Colonic mucosa (tissue), 4 donors: ENCODE data around the gene ANP32E. TPM values are rescaled to one million over a fixed set of nuclear protein-coding genes. Genes with fewer than 3 reads are reported as not detected.
"Not testable (repeated sequence)": the region's sequence is repeated elsewhere in the genome, so short reads cannot be mapped to it uniquely, and the experiment has no call there.

Experiments used
- DNase-seq: peaks from one replicate; pipeline ENCODE4 v3.0.0-alpha.2; 2020
- H3K27ac ChIP-seq: fragments of 200-600 bp; one replicate; pipeline ENCODE4 v1.8.0; 2021
- H3K27me3 ChIP-seq: fragments of 200-600 bp; one replicate; pipeline ENCODE4 v1.8.0; 2021
- H3K36me3 ChIP-seq: fragments of 200-600 bp; one replicate; pipeline ENCODE4 v1.8.0; 2021
- H3K4me1 ChIP-seq: fragments of 200-600 bp; one replicate; pipeline ENCODE4 v1.8.0; 2021; ENCODE audit warnings: mild to moderate bottlenecking
- H3K4me3 ChIP-seq: fragments of 200-600 bp; one replicate; pipeline ENCODE4 v1.8.0; 2021
- H3K9ac ChIP-seq, 2 donors: one replicate each; pipeline ENCODE4 v1.7.0; 2013; ENCODE audit warnings: control low read depth in 2 of 2, low read depth in 2 of 2, low read length in 2 of 2
- H3K9me3 ChIP-seq: fragments of 200-600 bp; one replicate; pipeline ENCODE4 v1.8.0; 2021
- CTCF ChIP-seq: fragments of 200-600 bp; IDR thresholded peaks from one replicate; pipeline ENCODE4 v1.8.0; 2022; ENCODE audit warnings: antibody characterized with exemption, mild to moderate bottlenecking
- intact Hi-C: fragments of 100-400 bp; cut with DNase I; formaldehyde crosslinking; loops from one replicate; pipeline ENCODE4 v1.14.1; 2022
- total RNA-seq, 2 donors: library from RNA; stranded (reverse); fragmentation: NEBNext Ultra II Directional in 1 of 2; extraction: Animal tissue kit (Norgen Biotek cat#: 25700) in 1 of 2; gene quantifications; one replicate each; pipeline ENCODE4 v1.2.1, GENCODE V29; 2021
- donor health status: healthy.
- donor health status: DM: no; HTN: no; CAD: no.
- donor health status: DM: no; HTN: no; CAD: no.

Gene ANP32E
- total RNA-seq, 2 donors from 2014 or later, result 18.5 to 36.3 TPM

DNA sequence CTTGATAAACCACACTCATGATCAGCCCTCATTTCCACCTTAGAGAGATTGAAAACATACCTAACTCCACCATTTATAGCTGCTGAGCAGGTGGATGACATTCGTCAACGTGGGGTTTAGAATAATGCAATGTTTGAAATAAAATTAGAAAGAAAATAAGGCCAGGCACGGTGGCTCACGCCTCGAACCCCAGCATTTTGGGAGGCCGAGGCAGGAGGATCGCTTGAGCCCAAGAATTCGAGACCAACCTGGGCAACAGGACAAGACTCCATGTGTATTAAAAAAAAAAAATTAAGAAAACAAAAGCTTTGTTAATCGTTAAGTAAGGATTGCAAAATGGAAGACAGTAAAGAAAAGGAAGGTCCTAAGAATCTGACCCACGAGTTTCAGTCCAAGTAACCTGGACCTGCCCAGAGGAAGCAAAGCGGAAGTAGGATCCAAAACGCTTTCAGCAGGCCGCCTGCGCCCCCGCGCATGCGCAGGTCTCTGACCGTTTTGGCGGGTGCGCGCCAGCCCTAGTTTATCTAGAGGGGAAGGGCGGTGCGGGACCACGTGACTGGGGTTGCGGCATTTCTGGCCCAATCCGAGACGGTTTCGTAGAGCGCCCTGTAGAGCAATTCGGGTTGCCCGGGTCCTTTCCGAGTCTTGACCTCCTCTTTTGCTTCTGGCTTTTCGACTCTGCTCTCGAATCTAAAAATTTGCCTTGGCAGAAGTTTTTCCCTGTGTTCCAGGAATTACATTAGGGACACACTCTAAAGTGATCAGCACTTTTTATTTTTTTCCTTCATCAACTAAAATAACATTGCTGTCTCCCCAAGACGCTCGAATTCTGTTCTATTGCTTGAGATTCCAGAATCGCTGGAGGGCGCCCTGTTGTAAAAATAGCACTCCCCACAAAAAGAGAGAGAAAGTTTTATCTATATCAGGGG lies 22.5 kb downstream of the ANP32E start:
- intact Hi-C loops, result no loop called here
- Histone ChIP-seq H3K4me1 (no peaks in the 10 kb centered on the region), H3K4me3 (peak overlapping the region; percentile 27), H3K27ac (peak overlapping the region; percentile 54), H3K9me3 (no peaks in the 10 kb centered on the region), H3K27me3 (no peaks in the 10 kb centered on the region), H3K9ac (peak overlapping the region in 1 of 2 donors; percentile 28), H3K36me3 (no peaks in the 10 kb centered on the region)
- peak; percentile 93 for DNase-seq
- no peak for TF ChIP-seq CTCF

- intact Hi-C loops, result no loop called here
- no peaks in the 10 kb centered on the region for H3K36me3 ChIP-seq
- H3K4me1 ChIP-seq, result no peaks in the 10 kb centered on the region
- no peaks in the 10 kb centered on the region for H3K27me3 ChIP-seq
- DNase-seq, result no peak
- no peak overlapping the region for H3K4me3 ChIP-seq
- no peak overlapping the region for H3K27ac ChIP-seq
- H3K9ac ChIP-seq, result no peak overlapping the region
- no peaks in the 10 kb centered on the region for H3K9me3 ChIP-seq
- no peak for TF ChIP-seq CTCF
Measured at GRCh38 chr1:150212070-150212469, 23.8 kb downstream of the ANP32E start.

GRCh38 chr1:150210706-150211105 lies 25.2 kb downstream of the ANP32E start:
- Histone ChIP-seq H3K36me3 (no peaks in the 10 kb centered on the region), H3K27me3 (no peaks in the 10 kb centered on the region), H3K9ac (no peak overlapping the region), H3K4me3 (no peak overlapping the region), H3K4me1 (no peaks in the 10 kb centered on the region), H3K27ac (no peak overlapping the region), H3K9me3 (no peaks in the 10 kb centered on the region)
- intact Hi-C loops, result no loop called here
- TF ChIP-seq CTCF, result no peak
- no peak for DNase-seq

DNA sequence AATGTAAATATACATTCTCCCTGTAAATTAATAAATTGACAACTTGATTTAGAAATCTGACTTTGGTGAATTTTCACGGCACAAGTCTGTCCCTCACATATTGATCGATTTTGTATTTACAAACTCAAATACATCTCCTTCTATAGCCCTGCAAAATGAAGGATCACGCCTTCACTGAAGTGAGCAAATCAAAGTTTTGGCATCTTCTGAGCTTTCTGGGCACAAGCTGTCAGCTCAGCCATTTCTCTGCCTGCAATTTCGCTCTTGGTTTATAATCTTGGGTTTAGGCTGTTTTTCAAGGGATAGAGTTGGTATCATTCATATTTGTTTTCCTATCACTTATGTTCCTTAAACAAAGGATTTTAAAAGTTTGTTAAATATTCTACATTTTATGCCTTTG lies 25.8 kb downstream of the ANP32E start:
- Histone ChIP-seq H3K9me3 (no peaks in the 10 kb centered on the region), H3K9ac (no peak overlapping the region), H3K4me3 (no peak overlapping the region), H3K27me3 (no peaks in the 10 kb centered on the region), H3K4me1 (no peaks in the 10 kb centered on the region), H3K36me3 (no peaks in the 10 kb centered on the region), H3K27ac (no peak overlapping the region)
- DNase-seq, result no peak
- no peak for TF ChIP-seq CTCF
- intact Hi-C loops, result no loop called here

DNA sequence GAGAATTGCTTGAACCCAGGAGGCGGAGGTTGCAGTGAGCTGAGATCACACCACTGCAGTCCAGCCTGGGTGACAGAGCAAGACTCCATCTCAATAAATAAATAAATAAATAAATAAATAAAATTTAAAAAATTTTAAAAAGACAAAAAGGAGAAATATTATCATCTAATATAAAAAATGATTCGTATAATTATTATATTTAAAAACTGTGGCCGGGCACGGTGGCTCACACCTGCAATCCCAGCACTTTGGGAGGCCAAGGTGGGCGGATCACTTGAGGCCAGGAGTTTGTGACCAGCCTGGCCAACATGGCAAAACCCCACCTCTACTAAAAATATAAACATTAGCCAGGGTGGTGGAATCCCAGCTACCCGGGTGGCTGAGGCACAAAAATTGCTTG lies 27.5 kb downstream of the ANP32E start:
- H3K4me3 ChIP-seq, H3K9ac ChIP-seq, H3K27ac ChIP-seq, intact Hi-C loops, H3K9me3 ChIP-seq, H3K4me1 ChIP-seq, DNase-seq, H3K36me3 ChIP-seq, H3K27me3 ChIP-seq: not testable (repeated sequence)

GRCh38 chr1:150207281-150207971 lies 28.5 kb downstream of the ANP32E start:
- Histone ChIP-seq H3K27me3 (no peaks in the 10 kb centered on the region), H3K9me3 (no peaks in the 10 kb centered on the region), H3K4me1 (no peaks in the 10 kb centered on the region), H3K9ac (no peak overlapping the region), H3K36me3 (no peaks in the 10 kb centered on the region), H3K27ac (no peak overlapping the region), H3K4me3 (no peak overlapping the region)
- no peak for DNase-seq
- no peak for TF ChIP-seq CTCF
- intact Hi-C loops, result no loop called here
